ENCODE results near the gene GMDS.
A peak's percentile ranks its signal among the peaks of the same experiment; 100 is the strongest.

The GMDS gene

GRCh38 chr6:1617466-1618310, 627.7 kb downstream of the GMDS start:
- WGBS (ENCODE audit: insufficient coverage), result 82% methylated on average over 18 of the region's 21 CpGs
- Histone ChIP-seq H3K9me3 (ENCODE audit: control extremely low read depth in 1 of 5, control insufficient read depth in 4 of 5, insufficient read depth in 2 of 5, low read depth in 1 of 5, low read length in 4 of 5) (peaks cover 0 to 5% (median 0%) of the 10 kb centered on the region in 5 experiments), H3K4me1 (ENCODE audit: control extremely low read depth in 1 of 4, control insufficient read depth in 4 of 4, insufficient read depth in 4 of 4, low read length in 3 of 4) (peaks cover 0 to 29% (median 23%) of the 10 kb centered on the region in 4 experiments), H3K27me3 (replicated peaks in 2 of 5; ENCODE audit: control insufficient read depth in 4 of 5, insufficient read depth in 5 of 5, low read length in 4 of 5) (peaks cover 10 to 100% (median 52%) of the 10 kb centered on the region in 5 experiments), H3K4me3 (ENCODE audit: control insufficient read depth in 1 of 7, extremely low read depth in 1 of 7, insufficient read depth in 4 of 7, low read depth in 2 of 7, low read length in 6 of 7) (no peak overlapping the region), H3K27ac (ENCODE audit: insufficient read depth in 1 of 2, low read depth in 1 of 2, low read length in 2 of 2, poor library complexity in 1 of 2, severe bottlenecking in 2 of 2) (no peak overlapping the region), H3K36me3 (ENCODE audit: control insufficient read depth in 4 of 4, insufficient read depth in 4 of 4, low read length in 3 of 4) (peaks cover 0 to 12% (median 3%) of the 10 kb centered on the region in 4 experiments)
- no peak for DNase-seq
- ChIA-PET CTCF (interaction anchor here (0.7 to 2.2 kb wide), 4 partner anchors 11 to 734 kb away, joined by 3 to 8 read pairs (median 4); no protein-coding TSS in a partner anchor), POLR2A (no interaction called here)

GRCh38 chr6:1616701-1617463, 628.5 kb downstream of the GMDS start:
- Histone ChIP-seq H3K27ac (ENCODE audit: insufficient read depth in 1 of 2, low read depth in 1 of 2, low read length in 2 of 2, poor library complexity in 1 of 2, severe bottlenecking in 2 of 2) (no peak overlapping the region), H3K4me1 (ENCODE audit: control extremely low read depth in 1 of 4, control insufficient read depth in 4 of 4, insufficient read depth in 4 of 4, low read length in 3 of 4) (peaks cover 0 to 33% (median 26%) of the 10 kb centered on the region in 4 experiments), H3K36me3 (ENCODE audit: control insufficient read depth in 4 of 4, insufficient read depth in 4 of 4, low read length in 3 of 4) (peaks cover 0 to 4% (median under 1%) of the 10 kb centered on the region in 4 experiments), H3K27me3 (replicated peaks in 2 of 5; ENCODE audit: control insufficient read depth in 4 of 5, insufficient read depth in 5 of 5, low read length in 4 of 5) (peaks cover 13 to 100% (median 57%) of the 10 kb centered on the region in 5 experiments), H3K9me3 (ENCODE audit: control extremely low read depth in 1 of 5, control insufficient read depth in 4 of 5, insufficient read depth in 2 of 5, low read depth in 1 of 5, low read length in 4 of 5) (peaks cover 0 to 5% (median 0%) of the 10 kb centered on the region in 5 experiments), H3K4me3 (ENCODE audit: control insufficient read depth in 1 of 7, extremely low read depth in 1 of 7, insufficient read depth in 4 of 7, low read depth in 2 of 7, low read length in 6 of 7) (no peak overlapping the region)
- POLR2A ChIA-PET, result no interaction called here
- WGBS (ENCODE audit: insufficient coverage), result 76% methylated on average over 10 of the region's 11 CpGs
- CTCF ChIA-PET, result interaction anchor here (0.6 to 2.2 kb wide), 5 partner anchors 10 to 1847 kb away, joined by 3 to 8 read pairs (median 4); no protein-coding TSS in a partner anchor
- DNase-seq, result no peak

- POLR2A ChIA-PET, result interaction anchor here (1.5 kb wide), 1 partner anchor 9 kb away, joined by 3 read pairs; no protein-coding TSS in a partner anchor
- peaks cover 12 to 98% (median 50%) of the 10 kb centered on the region in 5 experiments for H3K27me3 ChIP-seq (replicated peaks in 2 of 5; ENCODE audit: control insufficient read depth in 4 of 5, insufficient read depth in 5 of 5, low read length in 4 of 5)
- no peaks in the 10 kb centered on the region for H3K36me3 ChIP-seq (ENCODE audit: control insufficient read depth in 4 of 4, insufficient read depth in 4 of 4, low read length in 3 of 4)
- no peak overlapping the region for H3K4me3 ChIP-seq (ENCODE audit: control insufficient read depth in 1 of 7, extremely low read depth in 1 of 7, insufficient read depth in 4 of 7, low read depth in 2 of 7, low read length in 6 of 7)
- DNase-seq, result no peak
- no peaks in the 10 kb centered on the region for H3K9me3 ChIP-seq (ENCODE audit: control extremely low read depth in 1 of 5, control insufficient read depth in 4 of 5, insufficient read depth in 2 of 5, low read depth in 1 of 5, low read length in 4 of 5)
- CTCF ChIA-PET, result interaction anchor here (0.6 to 2.2 kb wide), 5 partner anchors 9 to 1848 kb away, joined by 3 to 8 read pairs (median 3); no protein-coding TSS in a partner anchor
- H3K27ac ChIP-seq (ENCODE audit: insufficient read depth in 1 of 2, low read depth in 1 of 2, low read length in 2 of 2, poor library complexity in 1 of 2, severe bottlenecking in 2 of 2), result no peak overlapping the region
- H3K4me1 ChIP-seq (ENCODE audit: control extremely low read depth in 1 of 4, control insufficient read depth in 4 of 4, insufficient read depth in 4 of 4, low read length in 3 of 4), result peaks cover 0 to 41% (median 31%) of the 10 kb centered on the region in 4 experiments
- 83% methylated on average over 2 of the region's 10 CpGs for WGBS (ENCODE audit: insufficient coverage)
These were observed 629.5 kb downstream of the GMDS start for GRCh38 chr6:1615853-1616420.

- peaks cover 0 to 41% (median 36%) of the 10 kb centered on the region in 4 experiments for H3K4me1 ChIP-seq (ENCODE audit: control extremely low read depth in 1 of 4, control insufficient read depth in 4 of 4, insufficient read depth in 4 of 4, low read length in 3 of 4)
- DNase-seq, result no peak
- WGBS (ENCODE audit: insufficient coverage), result 31% methylated on average over 46 of the region's 50 CpGs
- peaks cover 12 to 98% (median 47%) of the 10 kb centered on the region in 5 experiments for H3K27me3 ChIP-seq (replicated peaks in 2 of 5; ENCODE audit: control insufficient read depth in 4 of 5, insufficient read depth in 5 of 5, low read length in 4 of 5)
- peak overlapping the region in 3 of 7 experiments; percentile 19 to 45 (median 32) for H3K4me3 ChIP-seq (ENCODE audit: control insufficient read depth in 1 of 7, extremely low read depth in 1 of 7, insufficient read depth in 4 of 7, low read depth in 2 of 7, low read length in 6 of 7)
- POLR2A ChIA-PET, result interaction anchor here (1.5 kb wide), 1 partner anchor 9 kb away, joined by 3 read pairs; no protein-coding TSS in a partner anchor
- H3K27ac ChIP-seq (ENCODE audit: insufficient read depth in 1 of 2, low read depth in 1 of 2, low read length in 2 of 2, poor library complexity in 1 of 2, severe bottlenecking in 2 of 2), result no peak overlapping the region
- no peaks in the 10 kb centered on the region for H3K36me3 ChIP-seq (ENCODE audit: control insufficient read depth in 4 of 4, insufficient read depth in 4 of 4, low read length in 3 of 4)
- H3K9me3 ChIP-seq (ENCODE audit: control extremely low read depth in 1 of 5, control insufficient read depth in 4 of 5, insufficient read depth in 2 of 5, low read depth in 1 of 5, low read length in 4 of 5), result no peaks in the 10 kb centered on the region
- CTCF ChIA-PET, result interaction anchor here (1.0 to 2.2 kb wide), 7 partner anchors 8 to 496 kb away, joined by 3 to 8 read pairs (median 5); no protein-coding TSS in a partner anchor
These were observed 630.1 kb downstream of the GMDS start for GRCh38 chr6:1615151-1615852.

GRCh38 chr6:1614448-1615150, 630.8 kb downstream of the GMDS start:
- no peaks in the 10 kb centered on the region for H3K36me3 ChIP-seq (ENCODE audit: control insufficient read depth in 4 of 4, insufficient read depth in 4 of 4, low read length in 3 of 4)
- H3K4me3 ChIP-seq (ENCODE audit: control insufficient read depth in 1 of 7, extremely low read depth in 1 of 7, insufficient read depth in 4 of 7, low read depth in 2 of 7, low read length in 6 of 7), result peak overlapping the region in 4 of 7 experiments; percentile 11 to 45 (median 26)
- POLR2A ChIA-PET, result interaction anchor here (1.5 kb wide), 1 partner anchor 10 kb away, joined by 3 read pairs; no protein-coding TSS in a partner anchor
- DNase-seq, result peak in 2 of 3 donors; percentile 62 to 72
- peaks cover 0 to 40% (median 33%) of the 10 kb centered on the region in 4 experiments for H3K4me1 ChIP-seq (ENCODE audit: control extremely low read depth in 1 of 4, control insufficient read depth in 4 of 4, insufficient read depth in 4 of 4, low read length in 3 of 4)
- no peaks in the 10 kb centered on the region for H3K9me3 ChIP-seq (ENCODE audit: control extremely low read depth in 1 of 5, control insufficient read depth in 4 of 5, insufficient read depth in 2 of 5, low read depth in 1 of 5, low read length in 4 of 5)
- WGBS (ENCODE audit: insufficient coverage), result 3% methylated on average over 60 of the region's 85 CpGs
- CTCF ChIA-PET, result interaction anchor here (1.0 to 1.4 kb wide), 5 partner anchors 9 to 496 kb away, joined by 3 to 8 read pairs (median 5); no protein-coding TSS in a partner anchor
- H3K27ac ChIP-seq (ENCODE audit: insufficient read depth in 1 of 2, low read depth in 1 of 2, low read length in 2 of 2, poor library complexity in 1 of 2, severe bottlenecking in 2 of 2), result no peak overlapping the region
- H3K27me3 ChIP-seq (replicated peaks in 2 of 5; ENCODE audit: control insufficient read depth in 4 of 5, insufficient read depth in 5 of 5, low read length in 4 of 5), result peaks cover 12 to 96% (median 48%) of the 10 kb centered on the region in 5 experiments

Measured in common myeloid progenitor, CD34-positive (primary cell).